ENCODE data around the gene CCDC187. TPM values are rescaled to one million over a fixed set of nuclear protein-coding genes. Genes with fewer than 3 reads are reported as not detected.

The CCDC187 gene
- total RNA-seq, 1 donor = under 0.01 TPM

- no peak overlapping the region for H3K4me3 ChIP-seq (ENCODE audit: low read depth, low read length)
- peak; percentile 4 for TF ChIP-seq CTCF (IDR thresholded peaks at IDR 0.05; ENCODE audit: insufficient read depth, low read depth, low read length)
- DNase-seq (ENCODE audit: low read depth) = no peak
Observed at GRCh38 chr9:136255896-136256890, 47.7 kb downstream of the CCDC187 start.

DNA sequence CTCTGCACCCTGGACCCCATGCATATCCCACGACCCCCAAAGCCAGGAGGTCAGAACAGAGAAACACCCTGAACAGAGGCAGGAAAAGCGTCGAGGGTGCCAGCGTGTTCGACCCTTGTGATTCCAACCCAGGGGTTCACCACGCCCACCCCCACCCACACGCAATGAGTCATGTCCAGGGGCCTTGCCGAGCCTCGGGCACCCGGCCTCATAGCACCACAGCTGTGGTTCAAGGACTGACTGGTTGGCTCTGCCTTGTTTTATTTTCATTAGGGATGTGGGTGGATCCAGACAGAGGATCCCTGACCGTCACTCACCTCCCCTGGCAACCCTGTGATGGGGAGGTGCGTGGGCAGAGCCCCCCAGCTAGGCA lies 48.7 kb downstream of the CCDC187 start:
- H3K4me3 ChIP-seq (ENCODE audit: low read depth, low read length) = no peak overlapping the region
- no peak for TF ChIP-seq CTCF (IDR thresholded peaks at IDR 0.05; ENCODE audit: insufficient read depth, low read depth, low read length)
- DNase-seq (ENCODE audit: low read depth) = peak; percentile 42

DNA sequence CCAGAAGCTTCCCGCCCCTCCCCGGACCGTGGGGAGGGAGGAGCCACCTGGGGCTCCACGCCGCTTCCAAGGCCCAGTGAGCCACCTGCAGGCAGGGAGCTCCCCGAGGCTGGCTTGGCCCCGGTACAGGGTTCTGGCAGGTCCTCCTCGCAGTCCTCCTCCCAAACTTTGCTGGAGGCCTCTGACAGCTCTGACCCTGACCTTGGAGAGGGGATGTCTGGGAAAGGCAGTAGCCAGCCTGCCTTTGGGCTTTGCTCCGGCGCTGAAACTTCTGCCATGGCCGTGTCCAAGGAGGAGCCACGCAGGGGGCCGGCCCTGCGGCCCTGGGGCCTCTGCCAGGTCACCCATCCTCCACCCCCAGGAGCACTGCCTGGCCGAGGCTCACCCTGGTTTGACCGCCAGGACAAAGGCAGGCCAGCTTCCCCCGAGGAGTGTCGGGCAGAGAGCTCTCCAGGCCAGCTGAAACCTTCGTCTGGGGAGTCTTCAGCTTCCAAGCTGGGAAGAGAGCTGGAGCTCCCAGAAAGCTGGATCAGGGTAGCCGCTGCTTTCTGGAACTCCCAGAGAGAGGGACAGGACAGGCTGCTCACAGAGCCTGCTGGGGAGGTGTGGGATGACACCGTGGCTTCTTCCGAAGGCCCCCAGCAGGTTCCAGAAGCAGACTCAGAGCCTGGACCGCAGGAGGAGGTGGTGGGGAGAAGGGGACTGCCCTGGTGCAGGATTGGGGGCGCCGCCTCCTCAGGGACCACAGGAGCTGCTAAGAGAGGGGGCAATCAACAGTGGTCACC lies 49.3 kb downstream of the CCDC187 start:
- no peak for DNase-seq (ENCODE audit: low read depth)
- no peak overlapping the region for H3K4me3 ChIP-seq (ENCODE audit: low read depth, low read length)
- TF ChIP-seq CTCF (IDR thresholded peaks at IDR 0.05; ENCODE audit: insufficient read depth, low read depth, low read length) = no peak

- no peak for DNase-seq (ENCODE audit: low read depth)
- TF ChIP-seq CTCF (IDR thresholded peaks at IDR 0.05; ENCODE audit: insufficient read depth, low read depth, low read length) = no peak
- no peak overlapping the region for H3K4me3 ChIP-seq (ENCODE audit: low read depth, low read length)
Observed at GRCh38 chr9:136253246-136254130, 50.4 kb downstream of the CCDC187 start.

- DNase-seq (ENCODE audit: low read depth) = no peak
- no peak overlapping the region for H3K4me3 ChIP-seq (ENCODE audit: low read depth, low read length)
- TF ChIP-seq CTCF (IDR thresholded peaks at IDR 0.05; ENCODE audit: insufficient read depth, low read depth, low read length) = no peak
Observed at GRCh38 chr9:136252846-136253245, 51.0 kb downstream of the CCDC187 start.

DNA sequence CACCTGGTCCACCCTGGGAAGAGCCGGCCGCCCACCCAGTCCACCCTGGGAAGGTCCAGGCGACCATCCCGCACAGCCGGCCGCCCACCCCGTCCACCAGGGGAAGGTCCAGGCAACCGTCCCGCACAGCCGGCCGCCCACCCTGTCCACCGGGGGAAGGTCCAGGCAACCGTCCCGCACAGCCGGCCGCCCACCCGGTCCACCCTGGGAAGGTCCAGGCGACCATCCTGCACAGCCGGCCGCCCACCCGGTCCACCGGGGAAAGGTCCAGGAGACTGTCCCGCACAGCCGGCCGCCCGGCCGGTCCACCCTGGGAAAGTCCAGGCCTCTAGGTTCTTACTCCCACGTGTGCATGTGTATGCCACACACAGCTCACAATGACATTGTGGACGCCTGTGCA lies 51.6 kb downstream of the CCDC187 start:
- no peak for DNase-seq (ENCODE audit: low read depth)
- TF ChIP-seq CTCF (IDR thresholded peaks at IDR 0.05; ENCODE audit: insufficient read depth, low read depth, low read length) = no peak
- no peak overlapping the region for H3K4me3 ChIP-seq (ENCODE audit: low read depth, low read length)

All from fibroblast of villous mesenchyme (primary cell).